WTC11 (cell line): Measurements from ENCODE around the gene ATMIN. TPM values are rescaled to one million over a fixed set of nuclear protein-coding genes. Genes with fewer than 3 reads are reported as not detected.

ENCODE experiments used
- ATAC-seq: fragments of 200-7000 bp; cut with Tn5 transposase; 2 replicates; pipeline ENCODE4 v1.10.0; 2021; ENCODE audit warnings: mild to moderate bottlenecking, moderate library complexity
- CTCF ChIA-PET: fragments of 300-600 bp; sonication (Branson Sonifier 250); formaldehyde crosslinking; loops from one replicate; lab custom pipeline; 2021; ENCODE audit warnings: antibody characterized with exemption; lab: Charles Lee
- POLR2A ChIA-PET: fragments of 350-600 bp; sonication (Branson Sonifier 250); formaldehyde crosslinking; loops from one replicate; lab custom pipeline; 2021; ENCODE audit warnings: antibody characterized with exemption; lab: Charles Lee
- DNase-seq: peaks from one replicate; pipeline ENCODE4 v3.0.0; 2021; ENCODE audit warnings: low spot score
- H3K27ac Mint-ChIP-seq: 2 replicates; pipeline ENCODE4 v1.8.0; 2021; ENCODE audit warnings: mixed read lengths
- H3K27me3 Mint-ChIP-seq: 2 replicates; pipeline ENCODE4 v1.8.0; 2021; ENCODE audit warnings: low read depth, mild to moderate bottlenecking, moderate library complexity, mixed read lengths
- H3K36me3 Mint-ChIP-seq: 2 replicates; pipeline ENCODE4 v1.8.0; 2021; ENCODE audit warnings: mixed read lengths
- H3K4me1 Mint-ChIP-seq: 2 replicates; pipeline ENCODE4 v1.8.0; 2022; ENCODE audit warnings: mixed read lengths
- H3K4me3 Mint-ChIP-seq: 2 replicates; pipeline ENCODE4 v1.8.0; 2021; ENCODE audit warnings: mild to moderate bottlenecking, moderate library complexity, mixed read lengths
- H3K9me3 Mint-ChIP-seq: 2 replicates; pipeline ENCODE4 v1.8.0; 2021; ENCODE audit warnings: mixed read lengths
- CBFB ChIP-seq: sonication (generic); formaldehyde crosslinking; IDR thresholded peaks from 2 replicates; pipeline ENCODE4 v1.8.1; 2022; ENCODE audit warnings: mild to moderate bottlenecking, low read depth, missing genetic modification reagents
- E2F1 ChIP-seq: sonication (generic); formaldehyde crosslinking; IDR thresholded peaks from 2 replicates; pipeline ENCODE4 v1.8.0; 2022; ENCODE audit warnings: mild to moderate bottlenecking, missing genetic modification reagents
- E2F4 ChIP-seq: sonication (generic); formaldehyde crosslinking; IDR thresholded peaks from 2 replicates; pipeline ENCODE4 v1.8.1; 2022; ENCODE audit warnings: low read depth, mild to moderate bottlenecking, moderate library complexity, missing genetic modification reagents, borderline replicate concordance
- ELF4 ChIP-seq: sonication (generic); formaldehyde crosslinking; IDR thresholded peaks from 2 replicates; pipeline ENCODE4 v1.8.1; 2022; ENCODE audit warnings: low read depth, mild to moderate bottlenecking, moderate library complexity, missing genetic modification reagents
- FOXK1 ChIP-seq: sonication (generic); formaldehyde crosslinking; IDR thresholded peaks from 2 replicates; pipeline ENCODE4 v1.8.0; 2022; ENCODE audit warnings: mild to moderate bottlenecking, moderate library complexity, missing genetic modification reagents
- FOXP1 ChIP-seq: sonication (generic); formaldehyde crosslinking; IDR thresholded peaks from 2 replicates; pipeline ENCODE4 v1.8.0; 2022; ENCODE audit warnings: missing genetic modification reagents, mild to moderate bottlenecking, moderate library complexity, borderline replicate concordance
- GRHL2 ChIP-seq: fragments of 250-450 bp; sonication (Bioruptor Pico); IDR thresholded peaks from 2 replicates; pipeline ENCODE4 v1.8.0; 2022; ENCODE audit warnings: mild to moderate bottlenecking, moderate library complexity; ENCODE audit not compliant: insufficient replicate concordance, severe bottlenecking
- HMGA2 ChIP-seq: fragments of 250-450 bp; sonication (Bioruptor Pico); IDR thresholded peaks from 2 replicates; pipeline ENCODE4 v1.4.0; 2021; ENCODE audit warnings: mild to moderate bottlenecking, moderate library complexity
- MLX ChIP-seq: sonication (generic); formaldehyde crosslinking; IDR thresholded peaks from 2 replicates; pipeline ENCODE4 v1.8.1; 2023; ENCODE audit warnings: mild to moderate bottlenecking, missing genetic modification reagents, moderate library complexity
- MXD4 ChIP-seq: fragments of 250-450 bp; sonication (Bioruptor Pico); IDR thresholded peaks from 2 replicates; pipeline ENCODE4 v1.8.0; 2021; ENCODE audit warnings: mild to moderate bottlenecking, moderate library complexity, borderline replicate concordance
- MYBL2 ChIP-seq: sonication (generic); formaldehyde crosslinking; IDR thresholded peaks from 2 replicates; pipeline ENCODE4 v1.8.1; 2023; ENCODE audit warnings: mild to moderate bottlenecking, moderate library complexity, missing genetic modification reagents
- NFATC4 ChIP-seq: fragments of 250-450 bp; sonication (Bioruptor Pico); IDR thresholded peaks from 2 replicates; pipeline ENCODE4 v1.9.0; 2021; ENCODE audit warnings: mild to moderate bottlenecking
- SOX15 ChIP-seq: fragments of 250-450 bp; sonication (Bioruptor Pico); IDR thresholded peaks from 2 replicates; pipeline ENCODE4 v1.9.0; 2021; ENCODE audit warnings: mild to moderate bottlenecking
- USF1 ChIP-seq: sonication (generic); formaldehyde crosslinking; IDR thresholded peaks from 2 replicates; pipeline ENCODE4 v1.8.0; 2022; ENCODE audit warnings: mild to moderate bottlenecking, missing genetic modification reagents
- ZBTB21 ChIP-seq: sonication (generic); formaldehyde crosslinking; IDR thresholded peaks from 2 replicates; pipeline ENCODE4 v1.8.1; 2023; ENCODE audit warnings: mild to moderate bottlenecking, missing genetic modification reagents, borderline replicate concordance
- ZNF232 ChIP-seq: sonication (generic); formaldehyde crosslinking; IDR thresholded peaks from 2 replicates; pipeline ENCODE4 v1.8.0; 2022; ENCODE audit warnings: mild to moderate bottlenecking, missing genetic modification reagents
- ZNF423 ChIP-seq: fragments of 250-450 bp; sonication (Bioruptor Pico); IDR thresholded peaks from 2 replicates; pipeline ENCODE4 v2.1.2; 2022; ENCODE audit warnings: mild to moderate bottlenecking, moderate library complexity
- ZNF532 ChIP-seq: fragments of 250-450 bp; sonication (Bioruptor Pico); IDR thresholded peaks from 2 replicates; pipeline ENCODE4 v1.9.0; 2021; ENCODE audit warnings: mild to moderate bottlenecking, borderline replicate concordance
- total RNA-seq: library from RNA; stranded (reverse); gene quantifications from 3 replicates; pipeline ENCODE4 v1.2.3, GENCODE V29; 2021
- TF ChIP-seq, protein P1 (sequence below): sonication (generic); formaldehyde crosslinking; IDR thresholded peaks from 2 replicates; pipeline ENCODE4 v1.8.1; 2023; ENCODE audit warnings: mild to moderate bottlenecking, missing genetic modification reagents, moderate library complexity
- TF ChIP-seq, protein P2 (sequence below): sonication (generic); formaldehyde crosslinking; conservative IDR thresholded peaks from 2 replicates; pipeline ENCODE4 v1.8.1; 2022; ENCODE audit warnings: mild to moderate bottlenecking, missing genetic modification reagents
- TF ChIP-seq, protein P3 (sequence below): sonication (generic); formaldehyde crosslinking; IDR thresholded peaks from 2 replicates; pipeline ENCODE4 v1.8.1; 2022; ENCODE audit warnings: low read depth, missing genetic modification reagents, borderline replicate concordance
- TF ChIP-seq, protein P4 (sequence below): fragments of 200-600 bp; IDR thresholded peaks from 2 replicates; pipeline ENCODE4 v1.8.0; 2022; ENCODE audit warnings: antibody characterized with exemption

Gene ATMIN
- total RNA-seq, 1 experiment from 2014 or later: 43.1 TPM

GRCh38 chr16:81006813-81007695 is 28.6 kb upstream of the ATMIN start, which contains the start of the genes CENPN and CMC2 (continued):
- TF ChIP-seq, protein P1, sequence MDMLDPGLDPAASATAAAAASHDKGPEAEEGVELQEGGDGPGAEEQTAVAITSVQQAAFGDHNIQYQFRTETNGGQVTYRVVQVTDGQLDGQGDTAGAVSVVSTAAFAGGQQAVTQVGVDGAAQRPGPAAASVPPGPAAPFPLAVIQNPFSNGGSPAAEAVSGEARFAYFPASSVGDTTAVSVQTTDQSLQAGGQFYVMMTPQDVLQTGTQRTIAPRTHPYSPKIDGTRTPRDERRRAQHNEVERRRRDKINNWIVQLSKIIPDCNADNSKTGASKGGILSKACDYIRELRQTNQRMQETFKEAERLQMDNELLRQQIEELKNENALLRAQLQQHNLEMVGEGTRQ (CRISPR knock-in tag): peak; percentile 97
- TF ChIP-seq FOXK1 (peak; percentile 20; the same call in 1 of the 2 replicates), NFATC4 (no peak), MYBL2 (CRISPR knock-in tag) (peak; percentile 77), MLX (CRISPR knock-in tag) (no peak), USF1 (CRISPR knock-in tag) (peak; percentile 94), E2F4 (peak; percentile 98), ZNF423 (CRISPR knock-in tag) (no peak), SOX15 (no peak), GRHL2 (CRISPR knock-in tag) (no peak)
- TF ChIP-seq, protein P2, sequence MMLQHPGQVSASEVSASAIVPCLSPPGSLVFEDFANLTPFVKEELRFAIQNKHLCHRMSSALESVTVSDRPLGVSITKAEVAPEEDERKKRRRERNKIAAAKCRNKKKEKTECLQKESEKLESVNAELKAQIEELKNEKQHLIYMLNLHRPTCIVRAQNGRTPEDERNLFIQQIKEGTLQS (CRISPR knock-in tag): no peak
- TF ChIP-seq, protein P3, sequence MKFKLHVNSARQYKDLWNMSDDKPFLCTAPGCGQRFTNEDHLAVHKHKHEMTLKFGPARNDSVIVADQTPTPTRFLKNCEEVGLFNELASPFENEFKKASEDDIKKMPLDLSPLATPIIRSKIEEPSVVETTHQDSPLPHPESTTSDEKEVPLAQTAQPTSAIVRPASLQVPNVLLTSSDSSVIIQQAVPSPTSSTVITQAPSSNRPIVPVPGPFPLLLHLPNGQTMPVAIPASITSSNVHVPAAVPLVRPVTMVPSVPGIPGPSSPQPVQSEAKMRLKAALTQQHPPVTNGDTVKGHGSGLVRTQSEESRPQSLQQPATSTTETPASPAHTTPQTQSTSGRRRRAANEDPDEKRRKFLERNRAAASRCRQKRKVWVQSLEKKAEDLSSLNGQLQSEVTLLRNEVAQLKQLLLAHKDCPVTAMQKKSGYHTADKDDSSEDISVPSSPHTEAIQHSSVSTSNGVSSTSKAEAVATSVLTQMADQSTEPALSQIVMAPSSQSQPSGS (CRISPR knock-in tag): no peak

DNA sequence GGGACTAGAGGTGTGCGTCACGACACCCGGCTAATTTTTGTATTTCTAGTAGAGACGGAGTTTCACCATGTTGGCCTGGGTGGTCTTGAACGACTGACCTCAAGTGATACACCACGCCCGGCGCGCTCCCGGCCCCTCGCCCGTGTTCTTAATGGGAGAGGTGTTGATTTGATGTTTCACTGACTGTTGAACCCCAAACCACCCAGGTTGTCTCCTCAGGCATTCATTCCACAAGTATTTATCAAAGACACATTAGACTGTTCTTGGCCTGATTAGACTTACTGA is 27.2 kb upstream of the ATMIN start:
- H3K4me3 Mint-ChIP-seq: peak overlapping the region; percentile 99
- H3K27ac Mint-ChIP-seq: peak overlapping the region; percentile 100
- ChIA-PET CTCF (interaction anchor here (2.6 kb wide), 1 partner anchor 27 kb away, joined by 23 read pairs; the partner anchor contains the start of gene ATMIN), POLR2A (no interaction called here)
- DNase-seq (no peak), ATAC-seq (no peak)
- peaks cover 18% of the 10 kb centered on the region for H3K36me3 Mint-ChIP-seq
- no peaks in the 10 kb centered on the region for H3K27me3 Mint-ChIP-seq
- no peaks in the 10 kb centered on the region for H3K9me3 Mint-ChIP-seq
- peaks cover 22% of the 10 kb centered on the region for H3K4me1 Mint-ChIP-seq
- TF ChIP-seq MXD4 (CRISPR knock-in tag) (no peak), SOX15 (no peak), HMGA2 (CRISPR knock-in tag) (no peak), ZNF532 (CRISPR knock-in tag) (no peak), CBFB (CRISPR knock-in tag) (no peak), ELF4 (CRISPR knock-in tag) (no peak), FOXK1 (no peak), FOXP1 (no peak), ZBTB21 (CRISPR knock-in tag) (no peak), GRHL2 (CRISPR knock-in tag) (no peak), E2F1 (CRISPR knock-in tag) (no peak), ZNF232 (CRISPR knock-in tag) (no peak)
- TF ChIP-seq, protein P4, sequence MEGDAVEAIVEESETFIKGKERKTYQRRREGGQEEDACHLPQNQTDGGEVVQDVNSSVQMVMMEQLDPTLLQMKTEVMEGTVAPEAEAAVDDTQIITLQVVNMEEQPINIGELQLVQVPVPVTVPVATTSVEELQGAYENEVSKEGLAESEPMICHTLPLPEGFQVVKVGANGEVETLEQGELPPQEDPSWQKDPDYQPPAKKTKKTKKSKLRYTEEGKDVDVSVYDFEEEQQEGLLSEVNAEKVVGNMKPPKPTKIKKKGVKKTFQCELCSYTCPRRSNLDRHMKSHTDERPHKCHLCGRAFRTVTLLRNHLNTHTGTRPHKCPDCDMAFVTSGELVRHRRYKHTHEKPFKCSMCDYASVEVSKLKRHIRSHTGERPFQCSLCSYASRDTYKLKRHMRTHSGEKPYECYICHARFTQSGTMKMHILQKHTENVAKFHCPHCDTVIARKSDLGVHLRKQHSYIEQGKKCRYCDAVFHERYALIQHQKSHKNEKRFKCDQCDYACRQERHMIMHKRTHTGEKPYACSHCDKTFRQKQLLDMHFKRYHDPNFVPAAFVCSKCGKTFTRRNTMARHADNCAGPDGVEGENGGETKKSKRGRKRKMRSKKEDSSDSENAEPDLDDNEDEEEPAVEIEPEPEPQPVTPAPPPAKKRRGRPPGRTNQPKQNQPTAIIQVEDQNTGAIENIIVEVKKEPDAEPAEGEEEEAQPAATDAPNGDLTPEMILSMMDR: no peak
